Measurements from ENCODE around the gene FAM53B.

Gene FAM53B

DNA sequence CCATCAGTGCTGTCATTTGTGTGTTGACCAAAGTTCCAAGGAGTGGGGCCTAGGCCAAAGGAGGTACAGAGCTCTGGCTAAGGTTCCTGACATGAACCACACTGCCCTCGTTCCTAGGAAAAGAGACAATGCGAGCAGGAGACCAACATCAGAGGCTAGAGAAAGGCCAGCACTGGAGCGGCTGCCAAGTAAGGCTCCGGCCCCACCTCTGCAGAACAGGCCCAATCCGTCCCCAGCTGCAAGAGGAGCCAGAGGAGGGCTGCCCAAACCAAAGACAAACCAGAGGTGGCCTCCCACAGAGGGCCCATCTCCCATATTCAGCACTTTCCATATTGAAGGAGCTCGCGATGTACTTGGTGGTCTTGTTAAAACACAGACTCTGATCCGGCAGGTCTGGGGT lies 81.0 kb downstream of the FAM53B start:
- DNase-seq (ENCODE audit: low read depth in 2 of 2): no peak

DNA sequence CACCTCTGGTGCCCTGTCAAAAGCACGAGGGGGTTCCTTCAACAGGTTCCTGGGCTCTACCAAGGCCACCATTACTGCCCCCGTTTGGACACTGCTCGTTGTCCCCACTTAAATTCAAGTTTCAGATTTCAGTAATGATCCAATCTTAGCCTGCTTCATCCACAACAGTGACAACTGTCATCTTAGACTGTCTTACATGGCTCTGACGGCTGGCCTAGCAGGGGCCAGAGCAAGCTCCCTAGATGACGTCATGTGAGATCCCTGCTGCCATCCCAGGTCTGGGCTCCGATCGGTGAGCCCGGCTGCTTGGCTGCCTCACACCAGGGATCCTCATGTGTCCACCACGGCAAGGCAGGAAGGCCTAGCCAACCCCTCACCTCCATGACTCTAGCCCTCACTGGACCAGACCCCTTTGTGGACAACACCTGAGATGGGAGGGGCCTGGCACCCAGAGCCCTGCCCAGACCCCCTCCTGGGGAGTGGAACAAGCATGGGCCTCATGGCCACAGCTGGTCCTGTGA lies 82.5 kb downstream of the FAM53B start:
- DNase-seq (ENCODE audit: low read depth in 2 of 2): no peak

DNA sequence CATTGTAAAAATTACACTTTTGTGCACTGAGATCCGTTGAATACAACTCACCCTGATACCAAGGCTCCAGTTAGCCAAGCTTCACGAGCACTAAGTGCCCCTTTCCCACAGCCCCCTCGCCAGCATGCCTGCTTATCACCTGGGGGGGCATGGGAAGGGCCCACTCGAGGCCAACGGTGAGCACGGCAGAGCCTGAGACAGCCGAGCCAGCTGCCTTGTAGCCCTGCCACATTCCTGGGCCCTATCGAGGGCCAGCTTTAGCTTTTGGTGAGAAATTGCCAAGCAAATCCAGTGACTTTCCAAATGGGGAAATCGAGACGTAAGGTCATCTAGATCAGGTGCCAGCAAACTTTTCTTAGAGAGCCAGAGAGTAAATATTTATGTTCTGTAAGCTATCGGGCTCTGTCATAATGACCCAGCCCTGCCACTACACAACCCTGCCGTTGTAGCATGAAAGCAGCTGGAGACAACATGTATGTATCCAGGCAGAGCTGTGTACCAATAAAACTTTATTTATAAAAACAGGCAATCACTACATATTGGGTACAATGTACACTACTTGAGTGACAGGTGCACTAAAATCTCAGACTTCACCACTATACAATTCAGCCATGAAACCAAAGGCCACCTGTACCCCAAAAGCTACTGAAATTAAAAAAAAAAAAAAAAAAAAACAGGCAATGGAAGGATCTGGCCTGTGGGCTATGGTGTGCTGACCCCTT lies 83.6 kb downstream of the FAM53B start:
- no peak for DNase-seq (ENCODE audit: low read depth in 2 of 2)

DNA sequence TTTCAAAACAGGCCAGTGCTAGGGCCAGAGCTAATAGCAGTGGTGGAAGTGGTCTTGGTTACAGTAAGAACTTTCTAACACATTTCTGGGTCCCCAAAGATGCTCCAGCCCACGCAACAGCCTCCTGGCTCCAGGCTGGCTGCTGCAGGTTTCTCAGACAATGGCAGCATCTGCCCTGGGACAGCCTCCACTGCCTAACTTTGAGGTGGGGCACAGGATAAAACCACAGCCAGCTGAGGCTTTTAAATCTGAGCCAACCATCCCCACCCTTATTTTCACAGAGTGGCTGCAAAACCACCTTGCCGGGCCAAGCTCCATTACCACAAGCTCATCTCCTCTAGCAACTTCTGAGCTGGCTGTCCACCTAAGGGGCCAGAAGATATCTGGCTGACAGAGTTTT lies 84.8 kb downstream of the FAM53B start:
- DNase-seq (ENCODE audit: low read depth in 2 of 2): no peak

DNA sequence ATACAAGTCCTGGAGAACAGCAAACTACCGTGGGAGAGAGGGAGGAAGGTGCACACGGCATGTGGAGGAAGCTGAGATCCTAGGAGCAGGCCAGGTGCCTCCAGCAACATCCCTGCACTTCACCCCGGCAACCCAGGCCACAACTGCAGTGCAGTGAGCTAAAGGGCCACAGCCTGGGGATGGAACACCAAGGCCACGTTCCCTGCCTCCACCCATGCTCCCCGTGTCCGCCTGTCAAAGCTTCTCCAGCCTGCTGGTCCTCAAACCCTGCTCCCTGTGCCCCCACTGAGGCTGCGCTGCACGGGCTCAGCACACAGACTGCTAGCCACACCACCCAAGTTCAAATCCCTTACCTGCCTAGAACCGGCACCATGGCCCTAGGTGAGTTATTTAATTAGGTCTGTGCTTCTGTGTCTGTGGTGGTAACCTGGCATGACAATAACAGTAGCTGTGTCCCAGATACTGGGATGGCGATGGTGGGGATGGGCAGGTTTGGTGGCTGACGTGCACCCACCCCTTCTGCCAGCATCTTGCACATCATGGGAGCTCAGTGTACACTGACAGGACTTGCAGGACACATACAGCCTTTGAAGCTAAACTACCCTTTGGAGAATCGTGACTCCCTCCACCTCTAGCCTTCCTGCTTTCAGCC lies 85.5 kb downstream of the FAM53B start:
- DNase-seq (ENCODE audit: low read depth in 2 of 2): no peak

DNA sequence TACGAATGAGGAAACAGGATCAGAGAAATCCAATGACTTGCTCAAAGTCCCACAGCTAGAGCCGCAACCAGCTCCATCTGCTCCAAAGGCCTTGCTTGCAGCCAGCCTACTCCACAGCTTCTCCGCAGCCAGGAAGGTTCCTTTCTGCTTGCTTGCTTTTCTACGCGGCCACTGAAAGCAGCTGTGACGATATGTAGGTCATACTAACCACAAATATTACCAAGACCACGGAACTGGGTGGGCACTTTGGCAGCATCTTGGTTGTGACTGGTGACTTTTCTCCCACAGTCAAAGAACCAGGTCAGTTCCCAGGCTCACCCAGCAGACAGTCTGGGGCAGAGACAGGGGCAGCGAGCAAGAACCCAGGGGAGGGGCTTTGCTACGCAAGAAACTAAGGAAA lies 86.4 kb downstream of the FAM53B start:
- DNase-seq (ENCODE audit: low read depth in 2 of 2): no peak

DNA sequence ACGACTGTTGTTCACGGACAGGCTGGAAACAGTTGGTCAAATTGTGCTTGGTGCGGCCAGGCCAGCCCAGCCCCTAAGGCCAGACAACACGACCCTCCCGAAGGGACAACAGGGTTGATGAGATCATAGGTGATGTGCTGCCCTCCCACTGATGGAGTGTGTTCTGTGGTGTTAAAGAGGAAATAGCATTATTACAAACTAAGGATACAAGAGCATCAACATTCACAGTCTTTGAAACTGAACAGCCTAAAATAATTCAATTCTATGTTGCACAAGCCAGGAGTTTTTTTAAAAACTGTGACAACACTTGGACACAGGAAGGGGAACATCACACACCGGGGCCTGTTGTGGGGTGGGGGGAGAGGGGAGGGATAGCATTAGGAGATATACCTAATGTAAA lies 87.6 kb downstream of the FAM53B start:
- no peak for DNase-seq (ENCODE audit: low read depth in 2 of 2)

DNA sequence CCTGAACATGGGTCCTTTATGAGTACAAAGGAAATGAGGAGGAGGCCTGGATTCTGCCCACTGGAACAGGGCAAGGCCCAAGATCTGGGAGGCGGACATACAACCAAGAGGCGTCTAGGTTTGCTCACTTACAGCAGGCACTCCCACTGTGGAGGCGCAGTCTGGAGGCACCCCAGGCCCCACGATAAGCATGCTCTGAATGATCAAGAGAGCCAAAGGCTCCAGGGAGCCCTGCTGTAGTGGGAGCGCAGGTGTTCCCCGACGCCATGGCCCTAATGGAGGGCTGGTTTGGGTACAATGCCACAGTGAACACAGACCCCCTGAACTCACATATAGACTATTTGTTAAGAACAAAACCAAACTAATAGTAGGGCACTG lies 88.1 kb downstream of the FAM53B start:
- no peak for DNase-seq (ENCODE audit: low read depth in 2 of 2)

DNA sequence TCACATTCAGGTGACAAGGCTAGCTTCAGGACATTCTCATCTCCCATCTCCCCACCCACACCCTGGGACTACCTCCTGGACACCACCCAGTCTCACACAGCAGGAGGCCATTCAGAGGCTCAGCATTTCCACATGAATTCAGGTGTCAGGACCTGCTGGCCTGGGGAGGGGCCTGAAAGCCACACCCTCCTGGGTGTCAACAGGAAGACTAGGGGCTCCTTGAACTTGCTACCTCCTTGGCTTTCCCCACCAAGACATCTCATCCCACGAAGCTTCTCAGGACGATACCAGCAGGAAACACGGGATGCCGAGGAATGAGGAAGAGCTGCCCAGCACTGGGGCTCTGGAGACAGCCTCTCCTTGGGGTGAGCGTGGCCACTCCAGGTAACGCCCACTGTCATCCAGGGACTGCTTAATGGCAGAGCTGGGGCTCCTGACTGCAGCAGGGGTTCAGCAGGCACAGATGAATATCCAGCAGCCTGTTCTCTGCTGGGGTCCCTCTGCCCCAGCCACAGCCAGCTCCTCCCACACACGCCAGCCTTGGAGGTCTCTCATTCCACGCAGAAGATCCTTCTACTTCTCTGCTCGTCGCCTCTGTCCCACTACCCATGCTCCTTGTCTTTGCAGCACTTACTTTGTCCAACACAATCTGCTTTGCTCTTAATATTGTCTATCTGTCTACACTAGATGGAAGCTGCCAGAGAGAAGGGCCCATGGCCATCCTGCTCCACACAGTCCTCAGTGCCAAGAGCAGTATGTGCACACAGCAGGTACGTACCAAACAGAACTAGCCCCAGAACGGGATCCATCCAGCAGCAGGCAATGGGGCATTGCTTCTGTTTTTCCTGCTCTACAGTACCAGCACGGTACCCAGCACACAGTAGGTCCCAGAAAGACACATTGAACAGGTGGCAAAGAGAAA lies 88.7 kb downstream of the FAM53B start:
- no peak for DNase-seq (ENCODE audit: low read depth in 2 of 2)

DNA sequence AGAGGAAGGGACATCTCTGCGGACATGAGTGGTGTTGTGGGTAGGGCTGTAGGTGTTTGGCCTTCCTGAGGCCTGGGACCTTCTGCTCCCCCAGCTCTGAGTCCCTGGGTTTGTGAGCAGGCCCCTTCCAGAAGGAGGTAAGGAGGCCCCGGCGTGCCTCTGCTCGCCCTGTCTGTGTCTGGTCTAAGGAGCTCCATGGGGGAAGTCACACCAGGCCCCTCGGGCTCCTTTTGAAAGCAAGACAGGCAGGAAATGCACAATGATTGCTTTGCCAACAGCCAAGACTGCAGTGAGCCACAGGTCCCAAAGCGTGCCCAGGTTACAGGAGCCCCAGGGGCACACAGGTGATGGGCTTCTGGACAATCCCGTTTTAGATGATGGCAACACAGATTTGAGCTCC lies 89.5 kb downstream of the FAM53B start:
- DNase-seq (ENCODE audit: low read depth in 2 of 2): no peak

DNA sequence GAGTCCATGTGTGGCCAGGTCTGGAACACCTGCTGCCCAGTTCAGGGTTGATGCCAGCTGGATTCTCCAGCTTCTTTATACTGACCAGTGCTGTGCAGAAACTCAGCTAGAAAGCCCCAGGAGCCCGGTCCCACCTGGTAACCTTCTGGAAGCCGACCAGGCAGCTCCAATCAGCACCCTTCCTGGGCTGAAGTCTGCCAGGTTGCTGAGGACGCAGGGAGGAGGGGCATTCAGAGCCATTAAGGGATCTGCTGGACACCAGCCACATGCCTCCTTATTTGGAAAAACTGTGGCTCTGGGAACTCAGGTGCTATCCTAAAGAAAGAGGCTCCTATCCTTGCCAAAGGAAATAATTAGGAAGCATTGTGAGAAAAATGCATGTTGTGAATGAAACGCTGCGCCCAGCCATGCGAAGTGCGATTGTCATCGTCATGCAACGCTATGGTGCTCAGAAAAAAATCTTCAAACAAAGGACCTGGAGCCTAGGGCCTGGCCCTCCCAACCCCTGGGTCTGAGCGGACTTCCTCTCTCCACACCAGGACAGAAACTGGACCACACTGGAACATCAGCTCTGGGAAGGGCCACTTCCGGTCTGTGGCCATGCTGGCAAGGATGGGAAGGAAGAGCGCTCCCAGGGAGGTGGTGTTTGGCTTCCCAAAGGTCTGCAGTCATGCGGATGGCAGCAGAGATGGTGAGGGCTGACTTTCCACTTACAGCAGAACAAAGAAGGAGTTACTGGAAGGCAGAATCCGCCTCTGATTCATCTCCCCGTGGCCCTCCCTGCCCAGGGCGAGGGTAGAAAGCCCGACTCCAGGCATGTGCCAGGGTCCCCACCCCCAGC lies 90.1 kb downstream of the FAM53B start:
- DNase-seq (ENCODE audit: low read depth in 2 of 2): no peak

DNA sequence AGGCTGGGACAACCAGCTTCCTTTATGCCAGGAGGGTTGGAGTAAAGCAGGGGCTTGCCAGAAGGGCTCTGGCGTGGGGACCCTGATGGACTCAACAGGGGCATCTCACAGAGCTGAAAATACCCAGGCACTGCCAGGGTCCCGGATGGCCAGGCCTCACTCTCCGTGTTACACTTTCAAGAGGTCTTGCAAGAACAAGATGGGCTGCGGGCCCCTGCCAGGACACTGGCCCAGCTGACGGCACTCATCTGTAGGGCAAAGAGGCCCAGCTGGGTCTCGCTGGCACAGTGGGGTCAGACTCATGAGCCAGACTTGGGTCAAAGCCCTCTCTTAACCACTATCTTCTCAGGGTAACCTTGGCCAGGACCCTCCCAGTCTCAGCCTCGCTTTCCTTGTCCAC lies 90.9 kb downstream of the FAM53B start:
- no peak for DNase-seq (ENCODE audit: low read depth in 2 of 2)

DNA sequence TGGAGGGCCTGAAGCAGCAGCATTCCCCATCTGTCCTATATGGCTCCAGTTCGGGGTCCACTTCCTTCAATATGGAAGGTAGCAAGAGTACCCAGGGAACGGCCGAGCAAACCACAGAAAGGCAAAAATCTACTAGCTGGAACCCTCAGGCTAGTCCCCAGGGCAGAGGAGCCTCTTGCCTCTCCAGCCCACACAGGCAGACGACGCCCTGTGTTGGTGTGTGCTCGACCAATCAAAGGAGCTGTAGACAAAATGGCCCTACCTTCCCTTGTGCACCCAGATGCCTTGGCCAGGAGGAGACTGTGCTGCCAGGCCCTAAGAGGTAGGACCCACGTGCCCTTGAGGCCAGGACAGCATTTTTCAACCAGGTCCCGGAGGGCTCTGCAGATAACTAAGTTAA lies 91.5 kb downstream of the FAM53B start:
- DNase-seq (ENCODE audit: low read depth in 2 of 2): no peak

DNA sequence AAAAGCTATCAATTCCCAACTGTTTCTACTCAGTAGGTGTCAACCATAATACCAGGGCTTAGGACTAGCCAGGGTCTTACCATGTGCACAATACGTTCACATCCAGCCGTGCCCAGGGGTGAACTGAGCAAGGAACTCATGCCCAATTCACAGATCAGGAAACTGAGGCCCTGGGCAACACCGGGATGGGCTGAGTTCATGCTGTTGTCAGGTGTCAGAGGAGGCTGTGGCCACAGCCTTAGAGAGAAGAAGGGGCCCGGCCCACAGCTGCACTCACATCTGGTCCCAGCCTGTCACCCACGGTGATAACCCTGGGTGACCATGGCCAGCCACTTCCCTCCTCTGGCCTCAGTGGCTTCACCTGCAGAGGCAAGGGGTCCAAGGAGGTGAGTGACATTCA lies 92.0 kb downstream of the FAM53B start:
- DNase-seq (ENCODE audit: low read depth in 2 of 2): no peak

DNA sequence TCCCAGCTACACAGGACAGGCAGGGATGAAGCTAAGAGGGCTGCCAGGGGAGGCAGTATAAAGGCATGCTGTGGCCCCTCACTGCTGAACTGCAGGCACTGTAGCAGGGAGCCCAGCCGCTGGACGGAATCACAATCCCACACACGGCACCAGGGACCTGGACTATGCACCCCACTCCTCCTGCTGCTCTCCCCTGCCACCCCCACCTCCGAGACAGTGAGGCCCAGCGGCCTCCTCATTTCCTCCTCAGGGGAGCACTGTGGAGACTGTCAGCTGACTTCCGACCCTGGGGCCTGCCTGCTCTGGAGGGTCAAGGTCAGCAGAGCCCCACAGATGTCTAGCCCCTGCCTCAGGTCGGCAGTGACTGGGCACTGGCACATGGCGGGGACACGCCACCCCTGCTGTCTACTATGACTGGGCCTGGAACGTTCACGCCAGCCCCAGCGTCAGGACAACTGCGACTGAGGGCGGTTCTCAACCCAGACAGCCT lies 92.7 kb downstream of the FAM53B start:
- no peak for DNase-seq (ENCODE audit: low read depth in 2 of 2)

DNA sequence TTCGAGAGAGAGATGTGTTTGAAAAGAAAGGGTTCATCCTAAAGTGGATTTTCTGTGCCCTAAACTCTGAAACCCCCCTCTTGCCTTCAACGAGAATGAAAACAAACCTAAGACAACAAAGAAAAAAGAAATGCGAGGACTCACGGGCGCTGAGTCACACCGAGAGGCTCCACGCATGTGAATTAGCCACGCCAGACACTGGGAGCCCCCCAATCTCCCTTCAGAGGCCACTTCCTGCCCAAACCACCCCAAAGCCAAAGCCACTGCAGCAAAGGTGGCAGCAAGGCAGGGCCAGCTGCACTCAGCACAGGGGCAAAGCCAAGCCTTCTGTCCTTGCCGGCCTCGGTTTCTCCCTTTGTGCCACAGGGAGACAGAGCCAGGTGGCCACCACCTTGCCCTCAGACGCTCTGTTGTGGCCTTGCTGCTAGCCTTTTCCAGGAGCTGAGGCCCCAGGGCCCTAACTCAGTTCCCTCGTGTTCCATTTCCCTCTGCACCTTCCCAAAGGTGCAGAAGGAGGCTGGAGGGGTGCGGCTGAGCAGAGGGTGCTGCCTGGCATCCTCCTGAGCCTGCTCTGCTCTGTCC lies 93.3 kb downstream of the FAM53B start:
- peak; percentile 60 to 66 for DNase-seq (ENCODE audit: low read depth in 2 of 2)

DNA sequence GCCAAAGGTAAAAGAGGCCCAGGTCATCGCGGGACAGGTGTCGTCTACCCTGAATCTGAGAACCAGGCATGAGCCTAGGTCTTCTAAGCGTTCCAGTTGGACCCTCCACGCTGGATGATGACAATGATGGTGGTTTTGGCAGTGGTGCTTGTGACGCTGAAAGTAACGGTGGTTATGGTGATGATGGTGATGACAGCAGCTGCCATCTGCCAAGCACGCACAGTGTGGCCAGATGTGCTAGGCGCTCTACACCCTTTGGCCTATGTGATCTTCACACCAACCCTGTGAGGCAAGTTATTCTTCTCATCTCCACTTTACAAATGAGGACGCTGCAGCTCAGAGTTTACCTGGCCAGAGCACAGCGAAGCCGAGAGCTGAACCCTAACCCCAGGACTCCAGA lies 93.9 kb downstream of the FAM53B start:
- no peak for DNase-seq (ENCODE audit: low read depth in 2 of 2)

DNA sequence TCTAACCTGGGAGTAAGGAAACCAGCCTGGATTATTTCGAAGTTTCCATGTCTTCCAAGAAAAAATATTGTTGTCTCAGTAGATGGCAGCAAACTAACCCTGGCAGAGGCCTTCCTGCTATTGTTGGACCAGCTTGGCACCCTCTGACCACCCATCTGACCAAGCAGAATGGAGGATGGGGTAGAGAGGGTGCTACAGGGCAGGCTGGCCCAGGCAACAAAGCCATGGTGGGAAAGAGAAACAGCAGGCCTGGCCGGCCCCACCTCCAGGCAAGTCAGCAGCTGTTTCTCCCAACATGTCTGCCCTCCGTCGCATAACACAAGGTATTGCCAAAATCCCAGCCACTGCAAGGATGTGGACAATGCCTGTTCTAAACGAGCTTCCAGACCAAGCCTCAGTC lies 95.0 kb downstream of the FAM53B start:
- no peak for DNase-seq (ENCODE audit: low read depth in 2 of 2)

DNA sequence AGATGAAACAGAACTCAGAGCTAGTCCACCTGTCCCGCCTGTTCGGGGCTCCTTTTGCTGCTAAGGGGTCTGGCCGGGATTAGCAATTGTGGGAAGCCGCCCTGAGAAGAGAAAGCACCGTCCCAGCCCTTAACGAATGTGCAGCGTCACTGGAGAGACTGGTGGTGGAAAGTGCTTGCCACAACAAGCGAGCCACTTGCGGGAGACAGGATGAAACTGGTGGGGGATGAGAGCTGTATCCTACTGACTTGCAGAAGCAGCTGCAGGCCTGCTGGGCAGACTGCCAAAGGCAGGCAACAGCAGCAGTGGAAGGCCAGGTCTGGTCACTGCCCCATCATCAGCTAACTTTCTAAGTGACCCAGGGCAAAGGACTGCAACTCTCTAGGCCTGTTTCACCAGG lies 95.4 kb downstream of the FAM53B start:
- peak; percentile 26 to 39 for DNase-seq (ENCODE audit: low read depth in 2 of 2)

DNA sequence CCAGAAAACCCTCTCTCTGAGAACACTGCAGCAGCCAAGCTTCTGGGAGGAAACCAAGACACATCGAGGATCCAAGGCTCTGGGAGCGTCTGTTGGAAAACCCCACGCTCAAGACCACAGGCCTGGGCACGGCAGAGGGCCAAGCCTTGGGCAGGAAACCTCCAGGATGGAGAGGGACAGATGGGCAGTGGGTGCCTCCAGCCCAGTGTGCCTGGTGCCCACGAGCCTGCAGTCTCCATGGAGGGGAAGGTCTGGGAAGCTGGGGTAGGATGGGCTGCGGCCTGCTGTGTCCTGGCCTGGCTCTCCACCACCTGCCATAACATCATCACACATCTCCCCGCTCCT lies 96.1 kb downstream of the FAM53B start:
- no peak for DNase-seq (ENCODE audit: low read depth in 2 of 2)
